Panc1 (cell line): ENCODE measurements around the gene NETO1.

Experiments used
- CTCF ChIP-seq: fragments of 450-650 bp; IDR thresholded peaks from 2 replicates; pipeline ENCODE4 v1.5.1; 2017; ENCODE audit warnings: mild to moderate bottlenecking
- POLR2AphosphoS5 ChIP-seq: IDR thresholded peaks from 2 replicates; pipeline ENCODE4 v1.6.1; 2012; ENCODE audit warnings: mild to moderate bottlenecking, low read depth, low read length, moderate library complexity

- TF ChIP-seq CTCF (no peak), POLR2AphosphoS5 (no peak)
Measured at GRCh38 chr18:72774914-72775313, 92.9 kb downstream of the NETO1 start.
